HCT116 (cell line): ENCODE results near the gene INPPL1. TPM values are rescaled to one million over a fixed set of nuclear protein-coding genes. Genes with fewer than 3 reads are reported as not detected.
"Not testable (repeated sequence)": the region's sequence is repeated elsewhere in the genome, so short reads cannot be mapped to it uniquely, and the experiment has no call there.

Source experiments
- ATAC-seq: fragments of 200-7000 bp; cut with Tn5 transposase; 2 replicates; pipeline ENCODE4 v1.9.1; 2020; ENCODE audit warnings: mild to moderate bottlenecking, moderate library complexity
- BruUV-seq: library from RNA; stranded (reverse); fragments of 400-500 nt; replicated peaks from 2 replicates; lab custom pipeline; 2021; lab: Mats Ljungman, UMichigan
- CTCF ChIA-PET: fragments of 300-600 bp; sonication (Branson Sonifier 250); formaldehyde crosslinking; loops from one replicate; lab custom pipeline; 2021; ENCODE audit warnings: antibody characterized with exemption; lab: Charles Lee
- POLR2A ChIA-PET: fragments of 300-600, 350-600 bp; sonication (Branson Sonifier 250); formaldehyde crosslinking; loops from one replicate; lab custom pipeline; 2021; ENCODE audit warnings: antibody characterized with exemption; lab: Charles Lee
- RAD21 ChIA-PET, 2 experiments: fragments of 300-600 bp; sonication (Branson Sonifier 250); formaldehyde crosslinking; loops; one replicate each; lab custom pipeline; 2023; ENCODE audit warnings: low total read pairs in 2 of 2; ENCODE audit not compliant: uncharacterized antibody in 2 of 2, unreplicated experiment in 2 of 2, low non-redundant PET in 1 of 2; lab: Charles Lee
- DNase-seq: peaks from one replicate; pipeline ENCODE4 v3.0.0-alpha.2; 2010; ENCODE audit warnings: low read depth, low spot score
- H2AFZ ChIP-seq: fragments of 200-600 bp; shearing (Covaris generic), sonication (generic); 2 replicates; pipeline ENCODE4 v1.6.1; 2017; ENCODE audit warnings: low read depth, mixed run types, mixed read lengths, antibody characterized with exemption, low read length; ENCODE audit not compliant: poor library complexity, severe bottlenecking
- H3K27ac ChIP-seq: 2 replicates; pipeline ENCODE4 v1.5.1; 2012; ENCODE audit warnings: low read depth, low read length
- H3K27me3 ChIP-seq: fragments of 200-600 bp; sonication (generic); 2 replicates; pipeline ENCODE4 v1.6.1; 2016; ENCODE audit warnings: mixed run types, low read length, mixed read lengths; ENCODE audit not compliant: insufficient read depth
- H3K36me3 ChIP-seq, 2 experiments: fragments of 200-500 bp in 1 of 2; fragments of 200-600 bp in 1 of 2; sonication (Bioruptor generic) in 1 of 2; sonication (generic) in 1 of 2; 2 replicates each; pipeline versions ENCODE4 v1.5.1 to v1.6.1; 2014 to 2016; ENCODE audit warnings: low read length in 2 of 2, inconsistent platforms in 1 of 2, mixed read lengths in 1 of 2, mixed run types in 1 of 2; ENCODE audit not compliant: insufficient read depth in 2 of 2, control insufficient read depth in 1 of 2
- H3K4me1 ChIP-seq, 2 experiments: fragments of 200-600 bp in 1 of 2; sonication (generic) in 1 of 2; 2 replicates each; pipeline versions ENCODE4 v1.5.1 to v1.6.1; 2012 to 2017; ENCODE audit warnings: low read length in 2 of 2, inconsistent platforms in 1 of 2, mild to moderate bottlenecking in 1 of 2, mixed read lengths in 1 of 2, mixed run types in 1 of 2, moderate library complexity in 1 of 2; ENCODE audit not compliant: insufficient read depth in 2 of 2, control insufficient read depth in 1 of 2
- H3K4me2 ChIP-seq: fragments of 200-600 bp; sonication (generic); 2 replicates; pipeline ENCODE4 v1.6.1; 2017; ENCODE audit warnings: mixed run types, low read length, mixed read lengths
- H3K4me3 ChIP-seq, 2 experiments: fragments of 200-600 bp in 1 of 2; sonication (generic) in 1 of 2; replicated peaks in 1 of 2; 2 replicates each; pipeline ENCODE4 v1.5.1; 2011 to 2016; ENCODE audit warnings: low read length in 2 of 2, control low read depth in 1 of 2, low read depth in 1 of 2, mild to moderate bottlenecking in 1 of 2, mixed read lengths in 1 of 2, mixed run types in 1 of 2
- H3K79me2 ChIP-seq: fragments of 200-600 bp; sonication (generic); 2 replicates; pipeline ENCODE4 v1.6.1; 2017; ENCODE audit warnings: mild to moderate bottlenecking, mixed run types, low read length, moderate library complexity, mixed read lengths; ENCODE audit not compliant: insufficient read depth
- H3K9ac ChIP-seq: fragments of 200-600 bp; sonication (generic); 2 replicates; pipeline ENCODE4 v1.6.1; 2016; ENCODE audit warnings: low read length, mixed read lengths
- H3K9me2 ChIP-seq: fragments of 200-600 bp; sonication (generic), shearing (Covaris generic); 2 replicates; pipeline ENCODE4 v1.6.1; 2017; ENCODE audit warnings: mixed run types, mild to moderate bottlenecking, moderate library complexity; ENCODE audit not compliant: insufficient read depth
- H3K9me3 ChIP-seq, 2 experiments: fragments of 200-500 bp in 1 of 2; fragments of 200-600 bp in 1 of 2; sonication (Bioruptor generic) in 1 of 2; sonication (generic) in 1 of 2; 2 replicates each; pipeline ENCODE4 v1.6.1; 2014 to 2017; ENCODE audit warnings: low read length in 2 of 2, mixed read lengths in 2 of 2, inconsistent platforms in 1 of 2, low read depth in 1 of 2, mild to moderate bottlenecking in 1 of 2, mixed run types in 1 of 2, moderate library complexity in 1 of 2; ENCODE audit not compliant: control insufficient read depth in 1 of 2, insufficient read depth in 1 of 2
- H4K20me1 ChIP-seq: fragments of 200-600 bp; sonication (generic), shearing (Covaris generic); 2 replicates; pipeline ENCODE4 v1.6.1; 2017; ENCODE audit warnings: mixed run types, mild to moderate bottlenecking, moderate library complexity; ENCODE audit not compliant: insufficient read depth
- ATF3 ChIP-seq: IDR thresholded peaks from 2 replicates; pipeline ENCODE4 v1.6.1; 2012
- CBX3 ChIP-seq: IDR thresholded peaks from 2 replicates; pipeline ENCODE4 v1.6.1; 2012; ENCODE audit warnings: low read depth
- CEBPB ChIP-seq: IDR thresholded peaks from 2 replicates; pipeline ENCODE4 v1.6.1; 2012; ENCODE audit warnings: low read depth
- EGR1 ChIP-seq: IDR thresholded peaks from 2 replicates; pipeline ENCODE4 v1.6.1; 2012; ENCODE audit warnings: low read depth
- EZH2 ChIP-seq: fragments of 200-600 bp; sonication (generic); IDR thresholded peaks from 2 replicates; pipeline ENCODE4 v1.6.1; 2017; ENCODE audit warnings: antibody characterized with exemption, mixed run types
- EZH2phosphoT487 ChIP-seq: fragments of 200-600 bp; IDR thresholded peaks from 2 replicates; pipeline ENCODE4 v1.6.1; 2018; ENCODE audit warnings: antibody characterized with exemption, borderline replicate concordance
- FOSL1 ChIP-seq: IDR thresholded peaks from 2 replicates; pipeline ENCODE4 v1.6.1; 2012; ENCODE audit warnings: low read depth
- JUND ChIP-seq: IDR thresholded peaks from 2 replicates; pipeline ENCODE4 v1.6.1; 2012
- MAX ChIP-seq: IDR thresholded peaks from 2 replicates; pipeline ENCODE4 v1.6.1; 2012
- POLR2A ChIP-seq: IDR thresholded peaks from 2 replicates; pipeline ENCODE4 v1.7.0; 2011; ENCODE audit warnings: borderline replicate concordance; ENCODE audit not compliant: insufficient read depth, insufficient read length; ENCODE audit errors: extremely low read depth
- POLR2AphosphoS5 ChIP-seq: IDR thresholded peaks from 2 replicates; pipeline ENCODE4 v1.6.1; 2011; ENCODE audit warnings: mild to moderate bottlenecking, low read depth, low read length, moderate library complexity
- RAD21 ChIP-seq: IDR thresholded peaks from 2 replicates; pipeline ENCODE4 v1.6.1; 2012; ENCODE audit warnings: low read depth, mild to moderate bottlenecking
- REST ChIP-seq: IDR thresholded peaks from 2 replicates; pipeline ENCODE4 v1.6.1; 2012; ENCODE audit warnings: low read depth
- SIN3A ChIP-seq: IDR thresholded peaks from 2 replicates; pipeline ENCODE4 v1.6.1; 2012; ENCODE audit warnings: low read depth
- SP1 ChIP-seq: IDR thresholded peaks from 2 replicates; pipeline ENCODE4 v1.6.1; 2012; ENCODE audit warnings: low read depth
- SRF ChIP-seq: IDR thresholded peaks from 2 replicates; pipeline ENCODE4 v1.6.1; 2012; ENCODE audit warnings: low read depth
- YY1 ChIP-seq: IDR thresholded peaks from 2 replicates; pipeline ENCODE4 v1.6.1; 2011; ENCODE audit warnings: low read length, low read depth, moderate library complexity, mild to moderate bottlenecking; ENCODE audit not compliant: insufficient replicate concordance; ENCODE audit errors: extremely low read depth
- ZNF274 ChIP-seq: fragments of 200-500 bp; sonication (Bioruptor generic); IDR thresholded peaks from 2 replicates; pipeline ENCODE4 v1.6.1; 2014; ENCODE audit warnings: mild to moderate bottlenecking, low read depth, low read length, inconsistent platforms
- intact Hi-C: fragments of 100-400 bp; cut with micrococcal nuclease; formaldehyde crosslinking; loops from 2 replicates; pipeline ENCODE4 v1.10.0; 2022
- total RNA-seq: library from RNA; stranded (reverse); gene quantifications from one replicate; pipeline ENCODE4 v1.2.1, GENCODE V29; 2021; ENCODE audit not compliant: unreplicated experiment

Gene INPPL1
- total RNA-seq, 1 experiment from 2014 or later = 132 TPM

- Histone ChIP-seq H3K79me2 (no peaks in the 10 kb centered on the region), H3K27me3 (peaks cover 7% of the 10 kb centered on the region; the same call in 1 of the 2 replicates), H3K4me3 (no peak overlapping the region), H3K27ac (no peak overlapping the region), H4K20me1 (no peaks in the 10 kb centered on the region), H3K9ac (no peak overlapping the region), H3K4me2 (no peak overlapping the region), H3K4me1 (peaks cover 0 to 8% of the 10 kb centered on the region in 2 experiments; a peak in 2 of 4 replicates), H3K36me3 (no peaks in the 10 kb centered on the region), H3K9me3 (no peaks in the 10 kb centered on the region), H3K9me2 (no peaks in the 10 kb centered on the region), H2AFZ (no peak overlapping the region)
- no TSS peak for BruUV-seq
- TF ChIP-seq RAD21 = no peak
- no peak for TF ChIP-seq EGR1
- no peak for TF ChIP-seq JUND
- no peak for TF ChIP-seq POLR2A
- no peak for TF ChIP-seq SRF
- TF ChIP-seq FOSL1 = no peak
- no peak for TF ChIP-seq SIN3A
- TF ChIP-seq SP1 = no peak
- TF ChIP-seq EZH2phosphoT487 = no peak
- no peak for TF ChIP-seq ATF3
- no peak for TF ChIP-seq REST
- TF ChIP-seq POLR2AphosphoS5 = no peak
- no peak for TF ChIP-seq CBX3
- no peak for TF ChIP-seq YY1
- no peak for TF ChIP-seq EZH2
- TF ChIP-seq MAX = no peak
- no peak for TF ChIP-seq ZNF274
- no peak for TF ChIP-seq CEBPB
- DNase-seq = no peak
- CTCF ChIA-PET = interaction anchor here (1.1 kb wide), 1 partner anchor 154 kb away, joined by 6 read pairs; no protein-coding TSS in a partner anchor
- POLR2A ChIA-PET = no interaction called here
- intact Hi-C loops = no loop called here
- RAD21 ChIA-PET = no interaction called here
- ATAC-seq = no peak
Observed at GRCh38 chr11:72179804-72180396, 44.7 kb upstream of the INPPL1 start.

- RAD21 ChIA-PET, intact Hi-C loops, H3K27me3 ChIP-seq, H3K36me3 ChIP-seq, H3K4me3 ChIP-seq, H3K4me1 ChIP-seq, H3K79me2 ChIP-seq, H4K20me1 ChIP-seq, H3K9me3 ChIP-seq, H3K9me2 ChIP-seq, BruUV-seq, ATAC-seq, H2AFZ ChIP-seq, H3K4me2 ChIP-seq, POLR2A ChIA-PET, H3K9ac ChIP-seq, DNase-seq, H3K27ac ChIP-seq: not testable (repeated sequence)
- CTCF ChIA-PET = interaction anchor here (1.1 to 1.2 kb wide), 2 partner anchors 154 to 156 kb away, joined by 3 to 6 read pairs; no protein-coding TSS in a partner anchor
Observed at GRCh38 chr11:72180892-72181552, 43.5 kb upstream of the INPPL1 start.
